GM08714 (cell line): ENCODE measurements around the gene TMEM235.

Source experiments
- H3K4me3 ChIP-seq: fragments of 200-500 bp; sonication (Bioruptor generic); 2 replicates; pipeline ENCODE4 v1.5.1; 2014; ENCODE audit warnings: mild to moderate bottlenecking, low read length, inconsistent platforms
- ZNF274 ChIP-seq: IDR thresholded peaks from 2 replicates; pipeline ENCODE4 v1.6.1; 2012; ENCODE audit warnings: mild to moderate bottlenecking, low read depth, low read length

The TMEM235 gene

DNA sequence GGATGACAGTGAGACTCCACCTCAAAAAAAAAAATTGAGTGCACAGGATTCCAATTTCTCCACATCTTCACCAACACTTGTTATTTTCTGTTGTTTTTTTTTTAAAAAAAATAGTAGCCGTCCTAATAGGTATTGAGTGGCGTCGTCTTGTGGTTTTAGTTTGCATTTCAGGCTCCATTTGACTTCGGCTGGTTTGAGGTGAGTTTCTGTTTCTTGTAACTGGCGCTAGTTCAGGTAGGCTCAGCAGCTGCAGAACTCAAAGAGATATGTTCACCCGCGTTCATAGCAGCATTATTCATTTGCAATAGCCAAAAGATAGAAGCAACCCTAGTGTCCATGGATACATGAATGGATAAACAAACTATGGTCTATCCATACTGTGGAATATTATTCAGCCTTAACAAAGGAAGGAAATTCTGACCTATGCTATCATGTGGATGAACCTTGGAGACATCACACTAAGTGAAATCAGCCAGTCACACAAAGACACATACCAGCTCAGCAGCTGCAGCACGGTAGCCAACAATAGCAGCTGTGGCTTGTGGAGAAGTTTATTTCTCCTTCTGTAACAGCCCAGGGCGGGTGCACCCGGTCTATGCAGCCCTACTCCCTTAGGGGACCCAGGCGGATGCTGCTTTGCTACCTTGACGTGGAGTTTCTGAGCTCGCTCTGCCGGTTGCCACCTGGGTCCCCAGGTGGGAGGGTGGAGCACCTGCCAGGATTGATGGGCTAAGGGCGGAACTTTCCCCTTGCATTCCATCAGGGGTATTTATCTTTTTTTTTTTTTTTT lies 44.9 kb downstream of the TMEM235 start:
- H3K4me3 ChIP-seq: no peak overlapping the region

DNA sequence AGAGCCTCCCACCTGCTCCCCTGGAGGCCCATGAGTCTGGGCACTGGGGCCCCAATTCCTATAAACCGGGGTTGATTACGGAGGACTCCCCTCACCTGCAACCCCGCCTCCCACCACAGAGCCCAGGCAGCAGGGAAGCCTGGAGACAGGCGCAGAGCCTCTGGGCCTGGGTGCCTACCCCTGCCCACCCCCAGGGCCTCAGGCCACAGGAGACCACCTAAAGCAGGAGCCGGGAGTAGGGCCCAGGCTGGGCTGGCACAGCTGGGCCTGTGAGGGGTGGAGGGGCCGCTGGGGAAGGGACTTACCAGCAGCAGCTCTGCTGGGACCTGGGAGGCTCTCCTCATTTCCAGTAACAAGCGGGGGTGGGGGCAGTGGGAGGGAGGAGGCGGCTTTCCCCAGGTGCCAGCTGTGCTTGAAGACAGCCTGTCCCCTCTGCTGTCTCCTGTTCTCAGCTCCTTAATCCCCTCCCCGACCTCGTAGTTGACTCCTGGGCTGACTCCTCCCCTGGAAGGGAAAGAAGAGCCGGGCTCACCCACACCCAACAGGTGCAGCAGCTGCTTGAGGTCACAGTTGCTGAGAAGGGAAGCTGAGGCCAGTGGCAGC lies 46.8 kb downstream of the TMEM235 start:
- no peak for TF ChIP-seq ZNF274
- H3K4me3 ChIP-seq: no peak overlapping the region

More for the DNA sequence above, 44.9 kb downstream of the TMEM235 start:
- TF ChIP-seq ZNF274: no peak

DNA sequence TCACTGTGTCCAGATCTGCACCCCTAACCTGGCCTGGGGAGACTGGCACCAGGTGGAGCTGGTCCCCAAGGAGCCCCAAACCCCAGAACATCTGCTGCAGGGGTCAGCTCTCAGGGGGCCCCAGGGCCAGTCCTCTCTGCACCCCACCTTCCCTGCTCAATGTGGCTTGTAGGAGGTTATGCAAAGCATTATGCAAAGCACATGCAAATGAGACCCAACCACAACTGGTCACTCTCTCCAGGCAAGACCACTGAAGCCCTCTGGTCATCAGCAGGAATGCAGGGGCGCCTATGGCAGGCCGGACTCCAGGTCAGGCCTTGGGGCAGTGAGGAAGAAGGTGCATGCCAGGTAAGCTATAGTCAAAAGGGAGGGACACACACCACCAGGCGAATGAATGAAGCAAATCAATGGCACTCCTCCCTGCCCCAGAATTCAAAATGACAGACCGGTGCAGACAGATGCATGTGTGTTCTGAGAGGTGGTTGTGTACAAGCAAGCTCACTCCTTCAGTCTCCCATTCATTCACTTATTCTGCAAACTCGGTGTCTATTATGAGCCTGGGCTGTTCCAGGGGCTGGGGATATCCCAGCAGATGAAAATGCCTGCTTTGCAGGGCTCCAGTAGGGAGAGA lies 48.0 kb downstream of the TMEM235 start:
- H3K4me3 ChIP-seq: no peak overlapping the region
- no peak for TF ChIP-seq ZNF274

- no peak overlapping the region for H3K4me3 ChIP-seq
- no peak for TF ChIP-seq ZNF274
Measured at GRCh38 chr17:78281249-78281845, 49.9 kb downstream of the TMEM235 start.

DNA sequence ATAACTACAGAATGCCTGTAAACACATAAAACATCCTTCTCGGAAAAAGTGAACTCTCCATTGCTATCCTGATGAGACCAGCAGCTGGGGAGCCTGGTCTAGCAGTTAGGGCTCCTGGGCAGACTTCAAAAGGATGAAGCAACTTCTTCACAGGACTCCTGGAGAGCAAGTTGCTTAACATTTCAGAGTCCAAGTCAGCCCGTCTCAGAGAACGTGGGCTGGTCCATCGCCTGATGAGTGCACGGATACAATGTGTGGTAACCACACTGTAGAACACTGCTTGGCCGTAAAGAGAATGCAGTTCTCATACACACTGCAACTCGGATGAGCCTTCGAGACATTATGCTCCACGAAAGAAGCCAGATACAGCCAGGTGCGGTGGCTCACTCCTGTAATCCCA lies 52.7 kb downstream of the TMEM235 start:
- H3K4me3 ChIP-seq: no peak overlapping the region
- TF ChIP-seq ZNF274: no peak

GRCh38 chr17:78289004-78289403 lies 57.6 kb downstream of the TMEM235 start:
- no peak for TF ChIP-seq ZNF274
- H3K4me3 ChIP-seq: no peak overlapping the region

- no peak for TF ChIP-seq ZNF274
- no peak overlapping the region for H3K4me3 ChIP-seq
Measured at GRCh38 chr17:78289802-78290363, 58.5 kb downstream of the TMEM235 start.
